Measurements from ENCODE around the gene SNRPA.
A peak's percentile ranks its signal among the peaks of the same experiment; 100 is the strongest.

SNRPA gene

GRCh38 chr19:40739030-40739839, 11.8 kb upstream of the SNRPA start:
- TF ChIP-seq ESRRG (CRISPR knock-in tag; IDR thresholded peaks at IDR 0.05) (no peak), CSRNP3 (CRISPR knock-in tag; IDR thresholded peaks at IDR 0.05) (no peak), CSDC2 (CRISPR knock-in tag; IDR thresholded peaks at IDR 0.05) (no peak), TOX (CRISPR knock-in tag; IDR thresholded peaks at IDR 0.05; ENCODE audit: borderline replicate concordance) (no peak), TCF4 (CRISPR knock-in tag; IDR thresholded peaks at IDR 0.05; ENCODE audit: borderline replicate concordance) (no peak), ZC3H10 (CRISPR knock-in tag; IDR thresholded peaks at IDR 0.05) (no peak), SNAI2 (CRISPR knock-in tag; IDR thresholded peaks at IDR 0.05) (no peak), ARNTL (CRISPR knock-in tag; IDR thresholded peaks at IDR 0.05; ENCODE audit: borderline replicate concordance, low read depth) (no peak), OSR1 (CRISPR knock-in tag; IDR thresholded peaks at IDR 0.05) (no peak), ZNF8 (CRISPR knock-in tag; IDR thresholded peaks at IDR 0.05) (no peak), POU6F1 (CRISPR knock-in tag; IDR thresholded peaks at IDR 0.05; ENCODE audit: borderline replicate concordance, low read depth) (no peak), PATZ1 (CRISPR knock-in tag; IDR thresholded peaks at IDR 0.05; ENCODE audit: borderline replicate concordance) (no peak)
- no peak; the same call in 2 of the 3 replicates for ATAC-seq

GRCh38 chr19:40739871-40740703, 10.9 kb upstream of the SNRPA start:
- peak; percentile 5; the same call in 2 of the 3 replicates for ATAC-seq
- TF ChIP-seq ZFP3 (CRISPR knock-in tag; IDR thresholded peaks at IDR 0.05) (no peak), GLIS3 (CRISPR knock-in tag; IDR thresholded peaks at IDR 0.05) (no peak), ZNF565 (CRISPR knock-in tag; conservative IDR thresholded peaks at IDR 0.05; ENCODE audit: low read depth) (no peak), TOX (CRISPR knock-in tag; IDR thresholded peaks at IDR 0.05; ENCODE audit: borderline replicate concordance) (no peak), ZNF8 (CRISPR knock-in tag; IDR thresholded peaks at IDR 0.05) (no peak), ARNTL (CRISPR knock-in tag; IDR thresholded peaks at IDR 0.05; ENCODE audit: borderline replicate concordance, low read depth) (no peak), CSDC2 (CRISPR knock-in tag; IDR thresholded peaks at IDR 0.05) (no peak), POU6F1 (CRISPR knock-in tag; IDR thresholded peaks at IDR 0.05; ENCODE audit: borderline replicate concordance, low read depth) (no peak), ISL1 (CRISPR knock-in tag; IDR thresholded peaks at IDR 0.05) (no peak), ZFP30 (CRISPR knock-in tag; IDR thresholded peaks at IDR 0.05) (no peak), SNAI2 (CRISPR knock-in tag; IDR thresholded peaks at IDR 0.05) (no peak), PATZ1 (CRISPR knock-in tag; IDR thresholded peaks at IDR 0.05; ENCODE audit: borderline replicate concordance) (no peak), CREB5 (CRISPR knock-in tag; IDR thresholded peaks at IDR 0.05; ENCODE audit: low read depth) (no peak), BACH2 (CRISPR knock-in tag; IDR thresholded peaks at IDR 0.05; ENCODE audit: borderline replicate concordance) (no peak), TCF4 (CRISPR knock-in tag; IDR thresholded peaks at IDR 0.05; ENCODE audit: borderline replicate concordance) (no peak), RARB (CRISPR knock-in tag; IDR thresholded peaks at IDR 0.05) (no peak), PPARA (CRISPR knock-in tag; IDR thresholded peaks at IDR 0.05; ENCODE audit: borderline replicate concordance) (no peak), ESRRG (CRISPR knock-in tag; IDR thresholded peaks at IDR 0.05) (no peak)
